Lower leg skin (tissue), 3 donors: ENCODE results near the gene MDC1.
"Not testable (repeated sequence)": the region's sequence is repeated elsewhere in the genome, so short reads cannot be mapped to it uniquely, and the experiment has no call there.

Source experiments
- CTCF ChIP-seq, 3 donors: fragments of 450-650 bp; IDR thresholded peaks; one replicate each; pipeline ENCODE4 v1.5.1; 2016; ENCODE audit warnings: antibody characterized with exemption in 3 of 3, mild to moderate bottlenecking in 3 of 3, moderate library complexity in 2 of 3
- POLR2A ChIP-seq, 2 donors: fragments of 450-650 bp; IDR thresholded peaks; one replicate each; pipeline ENCODE4 v1.6.1; 2016 to 2017; ENCODE audit warnings: antibody characterized with exemption in 2 of 2, mild to moderate bottlenecking in 1 of 2, moderate library complexity in 1 of 2

DNA sequence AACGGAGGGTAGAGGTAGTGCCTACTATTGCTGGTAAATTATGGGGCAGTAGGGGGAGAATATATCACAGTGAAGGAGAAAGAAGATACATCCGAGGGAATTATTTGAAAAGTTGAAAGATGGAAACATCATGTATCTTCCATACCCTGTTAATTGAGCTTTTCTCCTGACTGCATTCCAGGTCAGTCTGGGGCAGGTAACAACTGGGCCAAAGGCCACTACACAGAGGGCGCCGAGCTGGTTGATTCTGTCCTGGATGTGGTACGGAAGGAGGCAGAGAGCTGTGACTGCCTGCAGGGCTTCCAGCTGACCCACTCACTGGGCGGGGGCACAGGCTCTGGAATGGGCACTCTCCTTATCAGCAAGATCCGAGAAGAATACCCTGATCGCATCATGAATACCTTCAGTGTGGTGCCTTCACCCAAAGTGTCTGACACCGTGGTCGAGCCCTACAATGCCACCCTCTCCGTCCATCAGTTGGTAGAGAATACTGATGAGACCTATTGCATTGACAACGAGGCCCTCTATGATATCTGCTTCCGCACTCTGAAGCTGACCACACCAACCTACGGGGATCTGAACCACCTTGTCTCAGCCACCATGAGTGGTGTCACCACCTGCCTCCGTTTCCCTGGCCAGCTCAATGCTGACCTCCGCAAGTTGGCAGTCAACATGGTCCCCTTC, 6.2 kb upstream of the MDC1 start:
- not testable (repeated sequence) for TF ChIP-seq CTCF, POLR2A (IDR thresholded peaks at IDR 0.05)
